Astrocyte of the cerebellum (primary cell): ENCODE measurements around the gene PDE6B.

Source experiments
- DNase-seq: peaks from one replicate; pipeline ENCODE4 v3.0.0-alpha.2; 2011; ENCODE audit warnings: low read depth
- H3K4me3 ChIP-seq: 2 replicates; pipeline ENCODE4 v1.5.1; 2011; ENCODE audit warnings: mild to moderate bottlenecking, low read depth, low read length, moderate library complexity
- CTCF ChIP-seq: IDR thresholded peaks from 2 replicates; pipeline ENCODE4 v1.5.1; 2012; ENCODE audit warnings: low read length, low read depth, moderate library complexity, mild to moderate bottlenecking; ENCODE audit errors: missing control alignments
- in situ Hi-C: cut with HindIII; loops from 2 replicates; pipeline ENCODE4 v1.10.0; 2017; ENCODE audit warnings: low sequenced_read_pairs

Gene PDE6B

DNA sequence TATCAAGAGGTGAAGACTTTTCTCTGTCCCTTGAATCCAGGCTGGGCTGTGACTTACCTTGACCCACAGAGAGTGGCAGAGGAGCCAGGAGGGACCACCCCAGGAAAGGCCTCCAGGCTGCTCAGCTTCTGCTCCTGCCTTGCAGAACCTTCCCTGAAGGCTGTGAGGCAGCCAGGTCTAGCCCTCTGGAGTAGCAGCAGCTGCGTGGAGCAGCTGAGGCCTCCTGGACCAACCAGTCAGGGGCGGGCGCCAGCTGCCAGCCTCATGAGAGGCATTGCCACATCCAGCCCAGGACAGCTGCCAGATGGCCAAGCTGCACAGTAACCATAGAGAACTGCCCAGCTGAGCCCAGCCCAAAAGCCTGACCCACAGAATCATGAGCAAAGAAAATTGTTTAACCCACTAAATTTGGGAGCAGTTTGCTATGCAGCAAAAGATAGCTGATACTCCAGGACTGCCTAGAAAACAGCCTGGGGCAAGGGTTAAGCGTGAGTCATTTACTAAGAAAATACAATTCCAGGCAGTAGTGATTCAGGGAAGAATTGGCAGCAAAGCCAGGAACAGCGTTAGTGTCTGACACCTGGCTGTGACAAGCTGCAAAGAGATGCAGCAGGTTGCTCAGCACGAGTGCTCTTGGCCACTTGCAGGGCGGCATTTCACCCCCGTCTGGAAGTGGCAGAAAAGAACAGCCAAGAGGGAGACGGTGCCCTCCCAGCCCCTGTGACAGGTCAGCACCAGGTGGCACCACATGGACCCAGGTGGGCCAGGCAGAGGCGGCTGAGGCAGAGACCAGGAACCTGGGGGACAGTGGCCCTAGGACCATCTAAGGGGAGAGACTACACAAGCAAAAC, 14.7 kb upstream of the PDE6B start:
- no peak overlapping the region for H3K4me3 ChIP-seq
- in situ Hi-C loops, result no loop called here
- no peak for DNase-seq
- TF ChIP-seq CTCF, result no peak

DNA sequence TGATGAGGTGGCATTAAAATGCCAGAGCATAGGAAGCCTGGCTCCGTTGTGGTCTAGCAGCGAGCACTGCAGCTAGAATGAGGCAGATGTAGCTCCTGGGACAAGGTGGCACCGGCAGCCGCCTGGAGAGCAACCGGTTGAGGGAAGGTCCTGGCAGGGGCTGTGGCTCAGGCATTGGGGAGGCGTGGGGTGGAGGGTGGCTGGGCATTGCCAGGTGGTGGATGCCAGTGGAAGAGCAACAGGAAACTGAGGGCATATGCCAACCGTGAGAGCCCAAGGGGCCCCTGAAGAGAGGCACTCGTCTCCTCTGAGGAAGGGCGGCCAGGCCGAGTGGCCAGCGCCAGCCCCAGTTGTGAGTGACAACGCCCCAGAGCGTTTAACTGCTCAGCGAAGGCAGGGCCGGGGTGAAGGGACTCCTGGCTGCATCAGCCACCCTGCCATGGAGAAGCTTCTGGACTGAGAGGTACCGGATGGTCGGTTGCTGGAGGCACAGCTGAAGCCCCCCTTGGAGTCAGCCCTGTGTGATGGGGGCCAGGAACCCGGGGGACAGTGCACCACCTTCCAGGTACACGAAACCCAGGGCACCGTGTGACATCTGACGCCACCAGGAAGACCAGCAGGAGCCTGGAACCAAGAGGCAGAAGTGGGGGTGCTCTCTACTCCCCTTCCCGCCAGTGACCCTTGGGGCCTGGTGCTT, 13.2 kb upstream of the PDE6B start:
- H3K4me3 ChIP-seq, result no peak overlapping the region
- no peak for TF ChIP-seq CTCF
- in situ Hi-C loops, result no loop called here
- no peak for DNase-seq

GRCh38 chr4:612749-613125, 12.6 kb upstream of the PDE6B start:
- in situ Hi-C loops, result no loop called here
- H3K4me3 ChIP-seq, result no peak overlapping the region
- no peak for TF ChIP-seq CTCF
- DNase-seq, result no peak

- TF ChIP-seq CTCF, result no peak
- in situ Hi-C loops, result no loop called here
- H3K4me3 ChIP-seq, result no peak overlapping the region
- no peak for DNase-seq
These were observed 12.2 kb upstream of the PDE6B start for GRCh38 chr4:613126-613525.

GRCh38 chr4:616091-616490, 9.3 kb upstream of the PDE6B start:
- no peak for TF ChIP-seq CTCF
- H3K4me3 ChIP-seq, result no peak overlapping the region
- DNase-seq, result no peak
- in situ Hi-C loops, result no loop called here

DNA sequence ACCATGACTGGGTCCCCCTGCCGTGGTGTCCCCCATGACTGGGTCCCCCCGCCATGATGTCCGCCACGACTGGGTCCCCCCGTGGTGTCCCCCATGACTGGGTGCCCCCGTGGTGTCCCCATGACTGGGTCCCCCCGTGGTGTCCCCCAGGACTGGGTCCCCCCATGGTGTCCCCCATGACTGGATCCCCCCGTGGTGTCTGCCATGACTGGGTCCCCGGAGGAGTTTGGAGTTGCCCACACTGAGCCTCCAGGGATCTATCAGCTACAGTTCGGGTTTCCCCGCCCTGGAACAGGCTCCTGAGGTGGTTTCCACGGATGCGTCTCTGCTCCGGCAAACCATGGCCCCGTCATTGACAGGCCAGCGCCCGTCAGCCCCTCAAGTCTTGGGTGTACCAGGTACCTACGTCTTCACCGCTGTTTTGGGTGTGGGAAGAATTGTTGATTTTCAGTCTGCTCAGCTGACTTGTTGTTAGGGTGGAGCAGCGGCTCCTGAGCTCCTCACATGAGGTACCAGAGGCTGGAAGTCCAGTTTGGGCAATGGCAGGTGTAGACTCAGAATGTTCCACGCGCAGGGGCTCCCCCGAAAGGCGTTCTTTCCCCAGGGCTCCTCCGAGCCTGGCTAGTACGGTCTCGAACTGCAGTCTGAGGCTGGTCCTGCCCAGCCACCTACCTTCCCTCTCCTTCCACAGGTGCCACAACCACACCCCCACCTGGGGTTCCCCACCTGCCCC, 8.3 kb upstream of the PDE6B start:
- in situ Hi-C loops, result no loop called here
- no peak overlapping the region for H3K4me3 ChIP-seq
- TF ChIP-seq CTCF, result no peak
- DNase-seq, result no peak
